ENCODE results near the gene COL23A1.

GRCh38 chr5:178309271-178310013 is 280.8 kb downstream of the COL23A1 start:
- TF ChIP-seq CTCF (IDR thresholded peaks at IDR 0.05) (no peak), POLR2A (IDR thresholded peaks at IDR 0.05) (no peak)

All from gastroesophageal sphincter (tissue), 3 donors.